Skeletal muscle satellite cell (primary cell): ENCODE measurements around the gene SOCS1.

Source experiments
- H3K27me3 ChIP-seq: 2 replicates; pipeline ENCODE4 v1.7.0; 2013; ENCODE audit warnings: low read length; ENCODE audit not compliant: control insufficient read depth, insufficient read depth
- H3K36me3 ChIP-seq: 2 replicates; pipeline ENCODE4 v1.7.0; 2013; ENCODE audit warnings: mild to moderate bottlenecking, control low read depth, low read length; ENCODE audit not compliant: insufficient read depth
- H3K4me1 ChIP-seq: 2 replicates; pipeline ENCODE4 v1.7.0; 2013; ENCODE audit warnings: low read length; ENCODE audit not compliant: control insufficient read depth, insufficient read depth
- H3K4me2 ChIP-seq: 2 replicates; pipeline ENCODE4 v1.7.0; 2013; ENCODE audit warnings: mild to moderate bottlenecking, low read length
- H3K4me3 ChIP-seq: 2 replicates; pipeline ENCODE4 v1.7.0; 2013; ENCODE audit warnings: low read length
- H3K9ac ChIP-seq: 2 replicates; pipeline ENCODE4 v1.7.0; 2013; ENCODE audit warnings: mild to moderate bottlenecking, low read depth, low read length, moderate library complexity
- H3K9me3 ChIP-seq: replicated peaks from 2 replicates; pipeline ENCODE4 v1.7.0; 2013; ENCODE audit warnings: mild to moderate bottlenecking, control low read depth, low read length

The SOCS1 gene

DNA sequence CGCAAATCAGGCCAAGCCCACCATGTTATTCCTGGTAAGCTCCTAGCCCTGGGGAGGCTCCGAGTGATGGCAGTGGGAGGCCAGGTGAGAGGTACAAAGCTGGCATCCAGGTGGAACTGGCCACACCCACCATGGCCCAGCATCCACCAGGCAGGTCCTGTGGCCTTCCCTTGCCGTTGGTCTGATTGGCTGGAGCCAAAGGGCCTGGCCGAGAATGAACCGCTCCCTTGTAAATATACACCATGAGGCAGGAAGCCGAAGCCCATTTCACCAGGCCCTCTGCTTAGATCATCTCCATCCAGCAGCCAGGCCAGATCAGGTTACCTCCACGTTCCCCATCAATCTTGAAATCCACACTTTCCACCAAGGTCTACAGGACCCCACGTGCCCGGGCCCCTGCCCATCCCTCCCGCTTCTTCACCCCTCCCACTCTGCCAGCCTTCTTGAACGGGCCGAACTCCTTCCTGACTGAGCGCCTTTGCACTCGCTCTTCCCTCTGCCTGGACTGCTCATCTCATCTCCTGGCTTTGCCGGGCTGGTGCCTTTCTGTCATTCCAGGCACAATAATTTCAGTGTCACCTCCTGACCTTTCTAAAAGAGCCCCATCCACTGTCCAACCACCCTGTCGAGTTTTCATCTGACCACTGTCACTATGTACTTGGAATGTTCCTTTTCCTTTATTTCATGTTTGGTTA, 5.8 kb downstream of the SOCS1 start:
- H3K4me2 ChIP-seq, result no peak overlapping the region
- peaks cover 13% of the 10 kb centered on the region for H3K4me1 ChIP-seq

DNA sequence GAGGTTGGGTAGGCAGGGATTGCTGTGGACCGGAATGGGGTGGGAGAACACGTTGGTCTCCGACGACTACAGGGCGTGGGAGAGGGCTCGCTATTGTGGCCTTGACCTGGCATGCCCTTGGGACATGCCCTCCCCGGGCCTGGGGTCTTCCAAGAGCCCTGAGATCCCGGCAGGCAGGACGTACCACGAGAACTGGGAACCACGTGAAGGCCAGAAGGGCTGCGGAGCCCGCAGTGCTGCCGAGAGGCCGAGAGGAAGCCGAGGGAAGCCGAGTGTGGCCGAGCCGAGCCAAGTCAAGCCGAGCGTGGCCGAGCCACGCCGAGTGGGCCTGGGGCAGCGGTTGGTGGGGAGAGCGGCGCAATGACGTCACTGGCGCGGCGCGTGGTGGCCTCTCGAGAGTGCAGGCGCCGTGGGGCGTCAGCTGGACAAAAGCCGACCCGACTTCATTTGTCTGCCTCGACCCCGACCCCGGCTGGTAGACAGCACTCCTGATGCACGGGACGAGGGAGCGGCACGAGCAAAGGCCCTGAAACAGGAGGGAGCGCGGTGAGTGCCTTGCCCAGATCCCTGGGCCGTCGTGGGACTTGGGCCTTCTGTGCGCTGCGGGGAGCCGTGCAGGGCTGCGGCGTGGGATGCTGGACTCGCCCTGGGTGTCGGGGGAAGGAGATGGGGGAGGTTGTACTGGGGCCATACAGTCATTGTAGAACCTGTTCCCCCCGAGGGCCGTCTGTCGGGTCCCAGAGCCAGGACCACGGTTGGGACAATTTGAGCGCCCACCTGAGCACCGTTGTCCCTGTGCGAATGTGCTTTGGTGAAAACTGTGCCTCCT, 6.6 kb downstream of the SOCS1 start:
- H3K4me3 ChIP-seq, result no peak overlapping the region
- no peak overlapping the region for H3K9ac ChIP-seq
- H3K4me1 ChIP-seq, result peaks cover 5% of the 10 kb centered on the region
- no peak overlapping the region for H3K4me2 ChIP-seq
- H3K9me3 ChIP-seq, result no peaks in the 10 kb centered on the region
- no peaks in the 10 kb centered on the region for H3K36me3 ChIP-seq
- peaks cover 3% of the 10 kb centered on the region for H3K27me3 ChIP-seq

More for the DNA sequence above, 5.8 kb downstream of the SOCS1 start:
- no peaks in the 10 kb centered on the region for H3K36me3 ChIP-seq
- peaks cover 1% of the 10 kb centered on the region for H3K27me3 ChIP-seq
- no peaks in the 10 kb centered on the region for H3K9me3 ChIP-seq
- no peak overlapping the region for H3K9ac ChIP-seq
- no peak overlapping the region for H3K4me3 ChIP-seq

DNA sequence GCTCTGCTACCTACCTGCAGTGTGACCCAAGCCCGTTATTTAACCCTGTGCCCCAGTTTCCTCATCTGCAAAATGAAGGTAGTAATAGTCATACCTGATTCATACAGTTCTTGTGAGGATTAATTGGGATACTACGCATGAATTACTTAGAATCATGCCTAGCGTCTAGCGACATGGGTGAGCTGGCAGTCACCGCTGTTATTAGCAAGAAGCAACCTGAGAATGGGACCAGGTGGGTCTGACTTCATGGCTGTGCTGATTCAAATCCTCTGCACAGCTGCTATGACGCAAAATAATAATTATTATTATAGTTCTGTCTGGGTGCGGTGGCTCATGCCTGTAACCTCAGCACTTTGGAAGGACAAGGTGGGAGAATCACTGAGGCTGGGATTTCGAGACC, 7.9 kb downstream of the SOCS1 start:
- Histone ChIP-seq H3K4me2 (no peak overlapping the region), H3K36me3 (no peaks in the 10 kb centered on the region), H3K9ac (no peak overlapping the region), H3K9me3 (no peaks in the 10 kb centered on the region), H3K4me1 (no peaks in the 10 kb centered on the region), H3K4me3 (no peak overlapping the region), H3K27me3 (peaks cover 10% of the 10 kb centered on the region)

DNA sequence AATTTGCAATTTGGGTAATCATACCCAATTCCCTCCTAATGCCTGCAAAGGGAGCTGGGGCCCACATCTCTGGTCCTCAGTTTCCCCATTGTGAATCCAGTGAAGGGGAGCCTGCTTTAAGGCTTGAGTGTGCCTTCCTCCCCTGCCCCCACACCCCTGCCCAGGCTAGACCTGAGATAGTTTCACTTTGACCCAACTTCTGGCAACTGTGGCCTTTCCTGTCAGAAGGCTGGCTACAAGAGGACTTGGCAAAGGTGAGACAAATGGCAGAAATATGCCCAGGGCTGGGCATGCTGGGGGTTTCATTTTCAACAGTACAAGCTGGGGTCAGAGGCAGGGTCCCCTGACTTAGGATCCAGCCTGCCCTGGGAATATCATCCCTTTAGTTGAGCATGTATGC, 10.0 kb downstream of the SOCS1 start:
- H3K36me3 ChIP-seq, result no peaks in the 10 kb centered on the region
- H3K9me3 ChIP-seq, result no peaks in the 10 kb centered on the region

DNA sequence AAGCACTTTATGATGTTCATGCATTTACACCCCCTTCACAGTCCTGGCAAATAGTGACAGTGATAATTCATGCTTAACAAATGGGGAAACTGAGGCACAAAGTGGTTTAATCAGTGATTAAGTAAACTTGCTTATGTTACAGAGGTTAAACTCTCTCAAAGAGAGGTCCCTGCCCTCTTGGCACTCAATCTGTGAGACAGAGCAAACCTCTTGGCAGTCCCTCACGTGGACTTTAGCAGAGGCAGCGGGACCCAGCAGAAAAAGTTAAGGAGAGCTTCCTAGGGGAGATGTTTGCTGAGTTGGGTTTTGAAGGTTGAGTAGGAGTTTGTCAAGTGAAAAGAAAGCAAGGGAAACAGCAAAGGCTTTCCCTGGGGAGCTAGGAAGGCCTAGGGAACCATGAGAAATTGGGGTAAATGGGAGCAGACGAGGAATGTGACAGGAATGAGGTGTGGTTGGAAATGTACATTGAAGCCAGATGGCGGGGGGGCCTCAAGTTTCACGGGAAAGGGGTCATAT, 10.7 kb downstream of the SOCS1 start:
- H3K4me2 ChIP-seq, result no peak overlapping the region
- no peaks in the 10 kb centered on the region for H3K4me1 ChIP-seq
- no peak overlapping the region for H3K4me3 ChIP-seq
- H3K27me3 ChIP-seq, result peaks cover 22% of the 10 kb centered on the region
- no peaks in the 10 kb centered on the region for H3K36me3 ChIP-seq
- H3K9ac ChIP-seq, result no peak overlapping the region
- H3K9me3 ChIP-seq, result no peaks in the 10 kb centered on the region

More for the DNA sequence above, 10.0 kb downstream of the SOCS1 start:
- Histone ChIP-seq H3K4me2 (no peak overlapping the region), H3K27me3 (peaks cover 22% of the 10 kb centered on the region), H3K4me1 (no peaks in the 10 kb centered on the region), H3K4me3 (no peak overlapping the region), H3K9ac (no peak overlapping the region)

DNA sequence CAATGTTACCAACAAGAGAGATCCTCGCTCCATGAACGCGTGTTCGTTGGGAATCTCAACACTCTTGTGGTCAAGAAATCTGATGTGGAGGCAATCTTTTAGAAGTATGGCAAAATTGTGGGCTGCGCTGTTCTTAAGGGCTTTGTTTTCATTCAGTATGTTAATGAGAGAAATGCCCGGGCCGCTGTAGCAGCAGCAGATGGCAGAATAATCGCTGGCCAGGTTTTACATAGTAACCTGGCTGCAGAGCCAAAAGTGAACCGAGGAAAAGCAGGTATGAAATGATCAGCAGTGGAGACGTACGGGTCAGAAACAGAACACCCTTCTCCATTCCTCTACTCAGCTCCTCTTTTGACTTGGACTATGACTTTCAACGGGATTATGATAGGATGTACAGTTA, 13.3 kb downstream of the SOCS1 start:
- Histone ChIP-seq H3K9ac (no peak overlapping the region), H3K4me1 (no peaks in the 10 kb centered on the region), H3K9me3 (no peaks in the 10 kb centered on the region), H3K4me2 (no peak overlapping the region), H3K27me3 (peaks cover 22% of the 10 kb centered on the region), H3K4me3 (no peak overlapping the region), H3K36me3 (no peaks in the 10 kb centered on the region)

DNA sequence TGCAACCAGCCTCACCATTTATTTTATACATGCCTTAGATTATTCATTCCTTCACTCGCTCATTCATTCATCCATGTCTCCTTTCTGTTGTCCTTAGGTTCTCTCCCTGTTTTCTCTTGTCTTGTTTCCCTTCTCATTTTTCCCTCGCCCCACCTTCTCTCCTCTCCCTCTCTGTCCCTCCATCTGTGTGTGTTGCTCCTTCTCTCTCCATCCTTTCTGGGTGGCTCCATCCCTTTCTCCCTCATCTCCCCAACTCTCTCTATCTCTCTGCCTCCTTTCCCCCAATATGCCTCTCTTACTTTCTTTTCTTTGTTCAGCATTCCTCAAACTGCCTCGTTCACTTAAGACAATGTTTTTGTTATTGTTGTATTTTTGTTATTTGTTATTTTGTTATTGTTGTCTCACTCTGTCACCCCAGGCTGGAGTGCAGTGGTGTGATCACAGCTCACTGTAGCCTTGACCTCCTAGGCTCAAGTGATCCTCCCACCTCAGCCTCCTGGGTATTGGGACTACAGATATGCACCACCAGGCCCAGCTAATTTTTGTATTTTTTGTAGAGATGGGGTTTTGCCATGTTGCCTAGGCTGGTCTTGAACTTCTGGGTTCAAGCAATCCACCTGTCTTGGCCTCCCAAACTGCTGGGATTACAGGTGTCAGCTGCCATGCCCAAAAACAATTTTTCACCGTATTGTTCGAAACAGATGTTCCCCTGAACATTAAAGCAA, 14.4 kb downstream of the SOCS1 start:
- no peaks in the 10 kb centered on the region for H3K36me3 ChIP-seq

DNA sequence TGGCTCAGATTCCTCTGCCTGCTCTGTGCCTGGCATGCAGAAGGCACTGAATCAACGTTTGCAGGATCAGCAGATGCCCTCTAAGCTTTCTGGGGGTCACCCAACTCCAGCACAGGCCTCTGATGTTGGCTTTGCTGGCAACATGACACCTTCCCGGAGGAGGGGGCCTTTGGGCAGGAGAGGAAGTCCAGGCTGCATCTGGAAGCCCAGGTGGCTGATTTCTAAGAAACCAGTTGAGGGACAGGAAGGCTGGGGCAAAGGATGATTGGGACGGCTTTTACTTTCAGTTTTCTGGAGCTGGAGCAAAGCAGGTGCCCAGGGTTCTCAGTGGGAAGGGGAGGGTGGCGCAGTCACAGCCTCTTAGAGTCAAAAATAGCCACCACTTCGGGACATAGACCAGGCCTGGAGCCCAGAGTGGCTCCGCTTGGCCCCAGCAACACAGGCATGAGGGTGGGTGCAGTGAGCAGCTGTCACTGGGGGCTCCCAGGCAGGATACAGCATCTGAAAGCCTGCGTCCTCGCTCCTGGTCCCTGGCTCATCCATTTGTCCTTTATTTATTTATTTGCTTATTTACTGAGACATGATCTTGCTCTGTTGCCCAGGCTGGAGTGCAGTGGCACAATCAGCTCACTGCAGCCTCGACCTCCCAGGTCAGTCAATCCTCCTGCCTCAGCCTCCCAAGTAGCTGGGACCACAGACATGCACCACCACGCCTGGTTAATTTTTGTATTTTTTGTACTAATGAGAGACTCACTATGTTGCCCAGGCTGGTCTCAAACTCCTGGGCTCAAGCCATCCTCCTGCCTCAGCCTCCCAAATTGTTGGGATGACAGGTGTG, 15.1 kb downstream of the SOCS1 start:
- no peak overlapping the region for H3K4me3 ChIP-seq
- no peaks in the 10 kb centered on the region for H3K36me3 ChIP-seq
- H3K9ac ChIP-seq, result no peak overlapping the region
- peak overlapping the region; percentile 13 for H3K4me2 ChIP-seq
- no peaks in the 10 kb centered on the region for H3K9me3 ChIP-seq
- no peaks in the 10 kb centered on the region for H3K4me1 ChIP-seq
- peaks cover 22% of the 10 kb centered on the region for H3K27me3 ChIP-seq

More for the DNA sequence above, 14.4 kb downstream of the SOCS1 start:
- Histone ChIP-seq H3K9me3 (no peaks in the 10 kb centered on the region), H3K4me2 (no peak overlapping the region), H3K27me3 (peaks cover 22% of the 10 kb centered on the region), H3K9ac (no peak overlapping the region), H3K4me1 (no peaks in the 10 kb centered on the region), H3K4me3 (no peak overlapping the region)

DNA sequence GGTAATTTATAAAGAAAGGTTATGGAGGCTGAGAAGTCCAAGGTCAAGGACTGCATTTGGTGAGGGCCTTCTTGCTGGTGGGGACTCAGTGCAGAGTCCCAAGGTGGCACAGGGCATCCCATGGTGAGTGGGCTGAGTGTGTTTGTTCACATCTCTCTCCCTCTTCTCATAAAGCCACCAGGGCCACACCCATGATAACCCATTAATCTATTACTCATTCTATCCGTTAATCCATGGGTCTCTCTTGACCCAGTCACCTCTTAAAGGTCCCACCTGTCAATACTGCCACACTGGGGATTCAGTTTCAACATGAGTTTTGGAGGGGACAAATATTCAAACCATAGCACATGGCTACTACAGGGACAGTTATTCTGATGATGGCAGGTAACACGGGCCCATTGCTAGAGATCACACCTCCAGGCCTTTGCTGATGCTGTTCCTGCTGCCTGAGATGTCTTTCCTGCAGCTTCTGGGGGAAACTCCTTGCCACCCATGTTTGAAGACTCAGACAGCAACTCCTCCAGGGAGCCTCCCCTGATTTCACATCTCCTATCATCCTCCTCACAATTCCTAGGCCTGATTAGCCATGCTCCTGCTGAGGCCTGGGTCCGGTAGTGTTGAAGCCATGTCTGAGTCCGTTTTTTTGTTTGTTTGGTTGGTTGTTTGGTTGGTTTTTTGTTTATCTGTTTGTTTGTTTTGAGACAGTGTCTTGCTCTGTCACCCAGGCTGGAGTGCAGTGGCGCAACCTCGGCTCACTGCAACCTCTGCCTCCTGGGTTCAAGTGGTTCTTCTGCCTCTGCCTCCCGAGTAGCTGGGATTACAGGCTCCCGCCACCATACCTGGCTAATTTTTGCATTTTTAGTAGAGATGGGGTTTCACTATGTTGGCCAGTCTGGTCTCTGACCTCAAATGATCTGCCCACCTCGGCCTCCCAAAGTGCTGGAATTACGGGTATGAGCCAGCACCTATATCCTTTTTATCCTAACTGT, 16.1 kb downstream of the SOCS1 start:
- no peak overlapping the region for H3K4me2 ChIP-seq
- no peaks in the 10 kb centered on the region for H3K9me3 ChIP-seq
- H3K36me3 ChIP-seq, result no peaks in the 10 kb centered on the region
- H3K4me1 ChIP-seq, result no peaks in the 10 kb centered on the region
- H3K4me3 ChIP-seq, result no peak overlapping the region
- peaks cover 19% of the 10 kb centered on the region for H3K27me3 ChIP-seq
- H3K9ac ChIP-seq, result no peak overlapping the region
